ENCODE data around the gene SOX4. TPM values are rescaled to one million over a fixed set of nuclear protein-coding genes. Genes with fewer than 3 reads are reported as not detected.

Gene SOX4
- total RNA-seq, 3 donors from 2014 or later: 0.63 to 1.3 (median 0.71) TPM

DNA sequence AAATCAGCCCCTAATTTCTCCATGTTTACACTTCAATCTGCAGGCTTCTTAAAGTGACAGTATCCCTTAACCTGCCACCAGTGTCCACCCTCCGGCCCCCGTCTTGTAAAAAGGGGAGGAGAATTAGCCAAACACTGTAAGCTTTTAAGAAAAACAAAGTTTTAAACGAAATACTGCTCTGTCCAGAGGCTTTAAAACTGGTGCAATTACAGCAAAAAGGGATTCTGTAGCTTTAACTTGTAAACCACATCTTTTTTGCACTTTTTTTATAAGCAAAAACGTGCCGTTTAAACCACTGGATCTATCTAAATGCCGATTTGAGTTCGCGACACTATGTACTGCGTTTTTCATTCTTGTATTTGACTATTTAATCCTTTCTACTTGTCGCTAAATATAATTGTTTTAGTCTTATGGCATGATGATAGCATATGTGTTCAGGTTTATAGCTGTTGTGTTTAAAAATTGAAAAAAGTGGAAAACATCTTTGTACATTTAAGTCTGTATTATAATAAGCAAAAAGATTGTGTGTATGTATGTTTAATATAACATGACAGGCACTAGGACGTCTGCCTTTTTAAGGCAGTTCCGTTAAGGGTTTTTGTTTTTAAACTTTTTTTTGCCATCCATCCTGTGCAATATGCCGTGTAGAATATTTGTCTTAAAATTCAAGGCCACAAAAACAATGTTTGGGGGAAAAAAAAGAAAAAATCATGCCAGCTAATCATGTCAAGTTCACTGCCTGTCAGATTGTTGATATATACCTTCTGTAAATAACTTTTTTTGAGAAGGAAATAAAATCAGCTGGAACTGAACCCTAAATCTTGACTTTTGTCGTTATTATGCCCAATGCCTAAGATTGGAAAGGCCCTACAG is 4.5 kb downstream of the SOX4 start:
- DNase-seq (no peak), ATAC-seq (no peak)
- Mint-ChIP-seq H3K9me3 (no peaks in the 10 kb centered on the region), H3K4me1 (ENCODE audit: low read depth) (peaks cover 21% of the 10 kb centered on the region), H3K27me3 (ENCODE audit: low read depth) (peaks cover 54% of the 10 kb centered on the region), H3K4me3 (peak overlapping the region; percentile 35), H3K36me3 (ENCODE audit: insufficient read depth) (no peaks in the 10 kb centered on the region)

DNA sequence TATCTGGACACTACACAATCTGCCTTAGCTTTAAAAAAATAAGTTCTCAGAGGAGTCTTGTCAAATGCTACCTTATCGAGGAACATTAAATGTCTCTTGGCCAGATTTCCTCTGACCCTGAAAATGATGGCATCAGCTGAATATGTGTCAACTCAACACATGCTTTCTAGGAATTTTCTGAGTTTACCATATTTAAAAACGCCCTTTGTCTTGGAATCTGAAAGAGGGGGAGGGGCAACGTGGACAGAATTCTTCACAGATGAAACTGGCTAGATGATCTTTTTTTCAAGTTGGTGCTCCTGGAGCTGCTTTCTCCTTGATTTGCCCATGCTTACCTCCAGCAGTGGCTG is 5.1 kb downstream of the SOX4 start:
- peaks cover 21% of the 10 kb centered on the region for H3K4me1 Mint-ChIP-seq (ENCODE audit: low read depth)
- H3K36me3 Mint-ChIP-seq (ENCODE audit: insufficient read depth): no peaks in the 10 kb centered on the region
- H3K9me3 Mint-ChIP-seq: no peaks in the 10 kb centered on the region
- H3K4me3 Mint-ChIP-seq: no peak overlapping the region
- DNase-seq (no peak), ATAC-seq (no peak)
- peaks cover 54% of the 10 kb centered on the region for H3K27me3 Mint-ChIP-seq (ENCODE audit: low read depth)

DNA sequence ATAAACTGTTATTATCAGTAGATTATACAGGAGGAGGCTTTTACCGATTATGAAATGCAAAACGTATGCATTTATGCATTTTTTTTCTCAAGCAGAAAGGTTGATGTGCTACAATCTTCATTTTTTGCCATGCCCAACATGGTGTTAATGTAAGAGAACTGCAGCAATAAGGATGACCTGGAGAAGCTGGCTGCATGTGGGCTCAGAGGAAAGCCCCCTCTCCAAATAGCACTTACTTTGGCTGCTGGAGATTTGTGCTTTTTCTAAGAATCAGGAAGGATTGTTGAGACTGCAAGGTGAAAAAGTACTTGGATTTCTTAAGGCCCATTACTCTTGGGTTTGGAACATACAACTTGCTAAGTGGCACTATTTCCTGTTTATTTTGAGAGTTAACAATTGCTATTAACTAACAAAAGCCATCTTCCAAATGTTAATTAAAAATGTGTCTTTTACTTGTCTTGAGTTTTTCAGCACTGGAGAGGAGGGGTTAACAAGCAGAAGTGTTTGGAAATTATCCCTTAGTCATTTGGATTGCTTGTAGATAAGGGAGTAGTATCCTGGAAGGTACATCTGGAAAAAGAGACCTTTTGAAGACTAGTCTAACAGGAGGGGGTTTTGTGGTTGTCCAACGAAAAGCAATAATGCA is 5.6 kb downstream of the SOX4 start:
- Mint-ChIP-seq H3K27me3 (ENCODE audit: low read depth) (peaks cover 54% of the 10 kb centered on the region), H3K36me3 (ENCODE audit: insufficient read depth) (no peaks in the 10 kb centered on the region), H3K4me1 (ENCODE audit: low read depth) (peaks cover 21% of the 10 kb centered on the region), H3K4me3 (no peak overlapping the region), H3K9me3 (no peaks in the 10 kb centered on the region)
- DNase-seq (no peak), ATAC-seq (no peak)

DNA sequence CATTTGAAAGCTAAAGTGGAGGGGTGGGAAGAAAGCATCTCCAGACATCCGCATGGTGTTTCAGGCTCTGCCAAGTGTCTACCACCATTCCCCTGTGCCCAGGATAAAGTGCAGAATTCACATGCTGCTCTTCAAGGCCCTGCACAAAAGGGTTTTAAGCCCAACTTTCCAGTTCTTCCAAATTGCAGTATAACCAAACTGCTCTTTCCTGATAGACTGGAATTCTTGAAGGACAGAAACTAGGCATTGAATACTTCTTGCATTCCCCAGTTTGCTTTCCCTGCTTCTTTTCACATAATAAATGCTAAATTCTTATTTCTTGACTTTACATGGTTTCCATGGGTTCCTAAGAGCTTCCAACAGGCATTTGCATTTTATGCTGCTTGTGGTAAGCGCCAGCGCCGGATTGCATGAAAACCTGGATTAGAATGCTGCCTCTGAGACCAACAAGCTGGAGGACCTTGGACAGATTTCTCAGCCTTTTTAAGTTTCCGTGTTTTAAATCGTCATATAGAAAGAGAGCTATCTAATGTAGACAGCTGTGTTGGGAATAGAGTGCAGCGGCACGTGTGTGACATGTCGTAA is 7.9 kb downstream of the SOX4 start:
- Mint-ChIP-seq H3K27me3 (ENCODE audit: low read depth) (peaks cover 42% of the 10 kb centered on the region), H3K4me3 (no peak overlapping the region), H3K36me3 (ENCODE audit: insufficient read depth) (no peaks in the 10 kb centered on the region), H3K4me1 (ENCODE audit: low read depth) (peaks cover 8% of the 10 kb centered on the region), H3K9me3 (no peaks in the 10 kb centered on the region)
- ATAC-seq: no peak
- DNase-seq: no peak

DNA sequence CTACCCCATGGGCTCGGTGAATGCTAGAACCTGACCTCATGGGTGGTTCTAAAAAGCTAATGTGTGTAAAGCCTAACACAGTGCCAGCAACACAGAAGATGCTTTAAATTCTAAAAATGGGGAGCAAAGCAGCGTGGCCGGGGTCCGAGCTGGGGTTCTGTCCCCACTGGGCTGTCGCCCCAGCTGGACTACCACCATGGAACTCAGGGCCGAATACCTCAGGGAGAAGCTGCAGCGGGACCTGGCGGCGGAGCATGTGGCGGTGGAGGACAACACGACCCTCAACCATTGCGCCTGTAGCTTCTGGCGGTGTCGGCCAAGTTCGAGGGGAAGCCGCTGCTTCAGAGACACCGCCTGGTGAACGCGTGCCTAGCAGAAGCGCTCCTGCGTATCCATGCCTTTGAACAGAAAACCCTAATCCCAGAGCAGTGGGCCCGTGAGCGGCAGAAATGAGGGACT is 8.4 kb downstream of the SOX4 start:
- no peak for ATAC-seq
- no peak for DNase-seq
- no peaks in the 10 kb centered on the region for H3K9me3 Mint-ChIP-seq
- no peak overlapping the region for H3K4me3 Mint-ChIP-seq
- peaks cover 42% of the 10 kb centered on the region for H3K27me3 Mint-ChIP-seq (ENCODE audit: low read depth)
- H3K36me3 Mint-ChIP-seq (ENCODE audit: insufficient read depth): no peaks in the 10 kb centered on the region
- peaks cover 3% of the 10 kb centered on the region for H3K4me1 Mint-ChIP-seq (ENCODE audit: low read depth)

DNA sequence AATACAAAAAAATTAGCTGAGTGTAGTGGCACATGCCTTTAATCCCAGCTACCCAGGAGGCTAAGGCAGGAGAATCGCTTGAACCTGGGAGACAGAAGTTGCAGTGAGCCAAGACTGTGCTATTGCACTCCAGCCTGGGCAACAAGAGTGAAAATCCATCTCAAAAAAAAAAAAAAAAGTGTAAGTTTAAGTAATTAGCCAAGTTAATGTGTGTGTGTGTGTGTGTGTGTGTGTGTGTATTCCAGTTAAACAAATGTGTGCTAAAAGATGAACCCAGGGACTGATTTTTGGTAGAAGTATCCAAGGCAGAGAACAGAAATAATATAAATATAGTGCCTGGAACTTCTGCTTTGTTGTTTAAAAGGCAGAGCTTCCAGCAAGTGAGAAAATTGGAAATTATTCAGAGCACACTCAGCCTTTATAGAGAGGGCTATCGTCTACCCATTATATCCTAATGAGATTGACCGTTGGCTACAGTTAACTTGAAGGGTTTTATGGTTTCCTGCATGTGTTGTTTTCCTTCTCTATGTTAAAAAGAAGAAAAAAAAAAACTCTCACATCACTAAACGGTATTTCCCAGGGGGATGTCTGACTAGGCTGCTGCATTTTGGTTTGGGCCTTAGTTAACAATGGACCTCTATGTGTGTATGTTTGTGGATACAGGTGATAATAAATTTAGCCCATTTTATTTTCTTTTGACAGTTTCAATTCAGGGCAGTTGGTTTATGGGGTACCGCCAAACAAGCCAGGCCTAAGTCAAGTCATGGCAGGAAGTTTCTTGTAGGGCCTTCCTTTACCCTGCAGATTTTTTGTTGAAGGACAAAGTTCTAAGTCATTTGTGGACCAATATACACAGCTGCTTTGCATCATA is 9.8 kb downstream of the SOX4 start:
- Mint-ChIP-seq H3K27me3 (ENCODE audit: low read depth) (peaks cover 33% of the 10 kb centered on the region), H3K4me1 (ENCODE audit: low read depth) (no peaks in the 10 kb centered on the region), H3K36me3 (ENCODE audit: insufficient read depth) (no peaks in the 10 kb centered on the region), H3K9me3 (no peaks in the 10 kb centered on the region), H3K4me3 (no peak overlapping the region)
- ATAC-seq: no peak
- no peak for DNase-seq

DNA sequence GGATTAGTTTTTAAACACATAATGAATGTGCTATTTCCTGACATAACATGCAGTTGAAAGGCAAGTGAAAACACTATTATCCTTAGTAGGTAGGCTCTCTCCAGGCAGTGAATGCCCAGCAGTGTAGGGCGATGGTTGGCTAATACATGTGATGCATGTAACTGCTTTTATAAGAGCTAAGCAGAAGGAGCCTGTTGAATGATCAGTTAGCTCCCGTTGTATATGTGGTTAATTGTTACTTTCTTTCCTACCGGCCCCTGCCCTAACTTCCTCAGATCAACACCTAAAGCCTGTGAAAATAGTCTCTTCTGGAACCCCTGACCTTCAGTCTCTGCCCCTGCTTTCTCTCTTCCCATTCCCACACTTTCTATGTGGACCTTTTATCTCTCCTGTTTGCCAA is 10.5 kb downstream of the SOX4 start:
- Mint-ChIP-seq H3K27me3 (ENCODE audit: low read depth) (peaks cover 25% of the 10 kb centered on the region), H3K4me3 (no peak overlapping the region), H3K9me3 (no peaks in the 10 kb centered on the region), H3K36me3 (ENCODE audit: insufficient read depth) (no peaks in the 10 kb centered on the region), H3K4me1 (ENCODE audit: low read depth) (no peaks in the 10 kb centered on the region)
- no peak for ATAC-seq
- no peak for DNase-seq

DNA sequence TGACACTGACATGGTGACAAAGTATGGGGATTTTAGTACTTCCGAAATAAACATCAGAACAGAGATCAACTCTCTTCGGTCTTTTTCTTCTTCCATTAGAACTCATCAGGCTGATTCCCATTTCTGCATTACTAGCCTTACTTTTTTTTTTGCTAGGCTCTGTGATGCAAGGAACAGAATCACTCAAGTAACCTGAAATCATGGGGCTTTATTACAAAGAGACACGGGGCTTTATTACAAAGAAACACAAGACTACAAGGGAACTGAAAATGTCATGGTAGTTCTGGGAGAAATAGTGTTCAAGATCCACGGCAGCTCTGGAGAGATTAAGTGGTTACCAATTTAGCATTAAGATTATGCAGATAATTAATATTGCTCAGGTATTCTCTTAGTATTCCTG is 11.6 kb downstream of the SOX4 start:
- H3K4me3 Mint-ChIP-seq: no peak overlapping the region
- H3K4me1 Mint-ChIP-seq (ENCODE audit: low read depth): no peaks in the 10 kb centered on the region
- DNase-seq (no peak), ATAC-seq (no peak)
- no peaks in the 10 kb centered on the region for H3K36me3 Mint-ChIP-seq (ENCODE audit: insufficient read depth)
- no peaks in the 10 kb centered on the region for H3K9me3 Mint-ChIP-seq
- peaks cover 18% of the 10 kb centered on the region for H3K27me3 Mint-ChIP-seq (ENCODE audit: low read depth)

DNA sequence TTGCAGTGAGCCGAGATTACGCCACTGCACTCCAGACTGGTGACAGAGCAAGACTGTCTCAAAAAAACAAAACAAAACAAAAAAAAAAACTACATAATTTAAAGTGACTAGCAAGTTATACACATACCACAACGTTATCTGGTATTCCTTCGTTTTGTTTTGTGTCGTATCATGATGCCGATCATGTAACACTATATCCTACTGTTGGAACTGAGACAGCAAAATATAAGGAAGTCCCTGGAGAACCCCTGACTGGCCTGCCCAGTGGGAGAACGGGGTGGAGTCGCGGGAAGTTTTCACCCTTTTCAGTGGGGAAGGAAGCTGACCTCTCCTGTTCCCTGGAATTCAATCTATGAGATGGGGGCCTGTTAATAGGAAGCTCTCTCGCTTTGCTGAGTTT is 15.1 kb downstream of the SOX4 start:
- H3K27me3 Mint-ChIP-seq (ENCODE audit: low read depth): peaks cover 9% of the 10 kb centered on the region
- no peaks in the 10 kb centered on the region for H3K4me1 Mint-ChIP-seq (ENCODE audit: low read depth)
- H3K36me3 Mint-ChIP-seq (ENCODE audit: insufficient read depth): no peaks in the 10 kb centered on the region
- DNase-seq (no peak), ATAC-seq (no peak)
- no peaks in the 10 kb centered on the region for H3K9me3 Mint-ChIP-seq
- H3K4me3 Mint-ChIP-seq: no peak overlapping the region

DNA sequence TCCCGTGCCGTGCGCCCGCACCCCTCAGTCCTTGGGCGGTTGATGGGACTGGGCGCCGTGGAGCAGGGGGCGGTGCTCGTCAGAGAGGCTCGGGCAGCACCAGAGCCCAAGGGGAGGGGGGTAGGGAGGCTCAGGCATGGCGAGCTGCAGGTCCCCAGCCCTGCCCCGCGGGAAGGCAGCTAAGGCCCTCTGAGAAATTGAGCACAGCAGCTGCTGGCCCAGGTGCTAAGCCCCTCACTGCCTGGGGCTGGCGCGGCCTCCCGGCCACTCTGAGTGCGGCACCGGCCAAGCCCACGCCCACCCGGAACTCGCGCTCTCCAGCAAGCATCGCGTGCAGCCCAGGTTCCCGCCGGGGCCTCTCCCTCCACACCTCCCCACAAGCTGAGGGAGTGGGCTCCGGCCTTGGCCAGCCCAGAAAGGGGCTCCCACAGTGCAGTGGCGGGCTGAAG is 16.4 kb downstream of the SOX4 start:
- Mint-ChIP-seq H3K9me3 (no peaks in the 10 kb centered on the region), H3K4me1 (ENCODE audit: low read depth) (no peaks in the 10 kb centered on the region), H3K4me3 (no peak overlapping the region), H3K27me3 (ENCODE audit: low read depth) (peaks cover 10% of the 10 kb centered on the region), H3K36me3 (ENCODE audit: insufficient read depth) (no peaks in the 10 kb centered on the region)
- no peak for ATAC-seq
- no peak for DNase-seq

DNA sequence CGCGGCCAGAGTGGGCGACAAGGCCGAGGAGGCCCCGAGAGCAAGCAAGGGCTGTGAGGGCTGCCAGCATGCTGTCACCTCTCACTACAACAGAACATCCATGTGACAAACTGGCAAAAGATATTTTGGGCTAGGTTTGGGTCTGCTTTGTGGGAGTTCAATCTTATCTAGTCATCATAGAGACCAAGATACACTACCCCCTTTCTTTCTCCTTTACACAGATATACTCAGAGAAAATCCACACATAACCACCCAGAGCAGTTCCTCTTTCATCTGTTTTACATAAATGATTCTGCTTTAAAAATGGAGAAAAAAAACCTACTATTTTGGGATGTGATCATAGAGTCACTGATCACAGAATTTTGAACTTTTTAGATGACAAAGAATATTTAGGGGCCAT is 16.8 kb downstream of the SOX4 start:
- Mint-ChIP-seq H3K9me3 (no peaks in the 10 kb centered on the region), H3K36me3 (ENCODE audit: insufficient read depth) (no peaks in the 10 kb centered on the region), H3K4me1 (ENCODE audit: low read depth) (no peaks in the 10 kb centered on the region), H3K4me3 (no peak overlapping the region), H3K27me3 (ENCODE audit: low read depth) (peaks cover 13% of the 10 kb centered on the region)
- ATAC-seq: no peak
- DNase-seq: no peak

DNA sequence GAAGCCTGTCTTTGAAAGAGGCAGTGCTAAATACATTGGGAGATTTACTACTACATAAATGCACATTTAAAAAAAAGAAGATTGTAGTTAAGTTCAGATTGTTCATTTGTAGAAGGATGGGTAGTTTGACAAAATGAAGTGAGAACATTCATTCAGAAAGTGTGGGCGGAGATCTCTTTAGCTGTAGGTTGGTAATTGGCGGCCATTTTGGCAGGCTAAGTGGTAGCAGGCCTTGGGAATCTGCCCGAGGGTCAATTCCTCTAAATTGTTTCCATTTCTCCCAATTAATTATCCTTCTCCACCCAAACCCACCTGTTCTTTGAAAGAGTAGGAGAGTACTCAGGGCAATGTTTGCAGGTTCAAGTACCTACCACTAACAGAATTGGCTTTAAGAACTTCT is 17.9 kb downstream of the SOX4 start:
- H3K9me3 Mint-ChIP-seq: no peaks in the 10 kb centered on the region
- no peak for ATAC-seq

DNA sequence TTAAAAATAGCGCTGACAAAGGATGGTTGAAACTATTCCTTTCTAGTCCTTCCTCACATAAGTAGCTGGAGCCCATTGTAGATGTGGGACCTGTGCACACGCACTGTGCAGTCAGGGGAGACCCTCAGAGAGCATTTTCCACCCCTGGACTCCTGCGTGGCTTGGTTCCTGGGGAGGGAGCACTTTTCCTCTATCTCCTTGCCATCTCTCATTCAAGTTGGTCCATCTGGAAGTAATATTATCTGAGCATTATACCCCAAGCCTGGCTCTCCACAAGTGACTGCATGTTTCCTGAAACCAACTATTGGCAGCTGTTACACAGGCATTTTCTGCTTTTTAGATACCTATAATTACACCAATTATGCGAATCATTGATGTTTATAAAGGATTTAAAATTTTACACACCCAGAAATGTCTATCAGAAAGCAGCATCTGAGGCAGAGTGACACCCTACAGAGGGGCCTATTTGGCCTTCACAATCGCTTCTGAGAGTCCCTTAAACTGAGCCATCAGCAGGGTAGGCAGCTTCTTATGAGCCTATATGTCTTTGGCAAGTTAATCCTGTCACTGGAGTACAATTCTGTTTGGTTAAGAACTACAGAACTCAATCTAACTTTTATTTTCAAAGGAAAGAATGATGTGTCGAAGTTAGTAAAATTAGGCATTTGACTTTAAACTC is 18.7 kb downstream of the SOX4 start:
- Mint-ChIP-seq H3K4me1 (ENCODE audit: low read depth) (no peaks in the 10 kb centered on the region), H3K4me3 (no peak overlapping the region), H3K9me3 (no peaks in the 10 kb centered on the region), H3K36me3 (ENCODE audit: insufficient read depth) (no peaks in the 10 kb centered on the region), H3K27me3 (ENCODE audit: low read depth) (peaks cover 13% of the 10 kb centered on the region)
- ATAC-seq (no peak), DNase-seq (no peak)

More for the DNA sequence above, 17.9 kb downstream of the SOX4 start:
- no peak for DNase-seq
- Mint-ChIP-seq H3K36me3 (ENCODE audit: insufficient read depth) (no peaks in the 10 kb centered on the region), H3K27me3 (ENCODE audit: low read depth) (peaks cover 16% of the 10 kb centered on the region), H3K4me1 (ENCODE audit: low read depth) (no peaks in the 10 kb centered on the region), H3K4me3 (no peak overlapping the region)

DNA sequence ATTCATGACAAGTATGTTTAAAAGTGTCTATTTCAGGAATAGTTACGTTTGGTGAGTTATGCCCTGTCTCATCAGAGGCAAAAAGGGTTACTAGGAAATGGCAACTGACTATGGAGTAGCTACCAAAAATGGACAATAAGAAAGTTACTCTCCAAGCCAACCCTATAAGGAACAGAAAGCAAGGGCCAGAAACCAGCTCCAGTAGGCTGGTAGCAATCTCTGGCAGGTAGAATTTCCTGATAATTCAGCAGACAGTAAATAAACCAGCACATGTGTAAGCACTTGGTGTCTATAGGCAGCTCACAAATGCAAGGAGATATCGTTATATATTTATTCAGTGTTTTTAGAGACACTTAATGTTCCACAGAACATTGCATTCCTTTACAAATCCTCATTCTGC is 20.3 kb downstream of the SOX4 start:
- no peaks in the 10 kb centered on the region for H3K9me3 Mint-ChIP-seq
- DNase-seq: no peak
- no peaks in the 10 kb centered on the region for H3K4me1 Mint-ChIP-seq (ENCODE audit: low read depth)
- H3K4me3 Mint-ChIP-seq: no peak overlapping the region
- H3K36me3 Mint-ChIP-seq (ENCODE audit: insufficient read depth): no peaks in the 10 kb centered on the region
- ATAC-seq: no peak
- peaks cover 13% of the 10 kb centered on the region for H3K27me3 Mint-ChIP-seq (ENCODE audit: low read depth)

Data from activated T-cell treated with anti-CD3 and anti-CD28 coated beads, Interleukin-2, amount 50 U/mL, for 4 hours (primary cell).